HepG2 (cell line): ENCODE results near the gene ZNF444. TPM values are rescaled to one million over a fixed set of nuclear protein-coding genes. Genes with fewer than 3 reads are reported as not detected.

Experiments used
- BCL3 ChIP-seq: sonication (generic); formaldehyde crosslinking; IDR thresholded peaks from 2 replicates; pipeline ENCODE4 v1.5.1; 2020; ENCODE audit warnings: mild to moderate bottlenecking, missing genetic modification reagents, moderate library complexity
- CAMTA2 ChIP-seq: sonication (generic); formaldehyde crosslinking; IDR thresholded peaks from 2 replicates; pipeline ENCODE4 v1.4.0; 2020; ENCODE audit warnings: mild to moderate bottlenecking, missing genetic modification reagents, borderline replicate concordance
- GATAD1 ChIP-seq: IDR thresholded peaks from 2 replicates; pipeline ENCODE4 v1.6.1; 2016; ENCODE audit warnings: missing genetic modification reagents, missing compliant biosample characterization
- GPBP1L1 ChIP-seq: sonication (generic); formaldehyde crosslinking; IDR thresholded peaks from 2 replicates; pipeline ENCODE4 v1.5.0; 2020; ENCODE audit warnings: mild to moderate bottlenecking, missing genetic modification reagents
- KLF13 ChIP-seq: sonication (generic); formaldehyde crosslinking; IDR thresholded peaks from 2 replicates; pipeline ENCODE4 v1.4.0; 2020; ENCODE audit warnings: mild to moderate bottlenecking, missing genetic modification reagents
- LRRFIP1 ChIP-seq: sonication (generic); formaldehyde crosslinking; conservative IDR thresholded peaks from 2 replicates; pipeline ENCODE4 v1.4.0; 2020; ENCODE audit warnings: missing genetic modification reagents
- MEF2D ChIP-seq: sonication (generic); formaldehyde crosslinking; IDR thresholded peaks from 2 replicates; pipeline ENCODE4 v1.5.1; 2020; ENCODE audit warnings: mild to moderate bottlenecking, missing genetic modification reagents
- NR2F2 ChIP-seq: IDR thresholded peaks from 2 replicates; pipeline ENCODE4 v1.6.1; 2012; ENCODE audit warnings: low read depth, inconsistent platforms, borderline replicate concordance
- PCBP2 ChIP-seq: fragments of 200-400 bp; formaldehyde crosslinking; optimal IDR thresholded peaks from 2 replicates; pipeline ENCODE3; 2018; ENCODE audit warnings: low read length, low read depth; ENCODE audit not compliant: poor library complexity, severe bottlenecking
- SNAPC2 ChIP-seq: sonication (generic); formaldehyde crosslinking; IDR thresholded peaks from 2 replicates; pipeline ENCODE4 v1.8.1; 2022; ENCODE audit warnings: mild to moderate bottlenecking, missing genetic modification reagents
- SRSF4 ChIP-seq: fragments of 200-400 bp; formaldehyde crosslinking; IDR thresholded peaks from one replicate; pipeline ENCODE4 v1.6.1; 2018; ENCODE audit warnings: mild to moderate bottlenecking, low read depth, low read length, moderate library complexity; ENCODE audit not compliant: poor library complexity, severe bottlenecking
- TIGD3 ChIP-seq: sonication (generic); formaldehyde crosslinking; IDR thresholded peaks from 2 replicates; pipeline ENCODE4 v1.5.1; 2020; ENCODE audit warnings: mild to moderate bottlenecking, missing genetic modification reagents, borderline replicate concordance
- YEATS2 ChIP-seq: sonication (generic); formaldehyde crosslinking; IDR thresholded peaks from 2 replicates; pipeline ENCODE4 v1.4.0; 2020; ENCODE audit warnings: missing genetic modification reagents, borderline replicate concordance
- ZBTB43 ChIP-seq: sonication (generic); formaldehyde crosslinking; conservative IDR thresholded peaks from 2 replicates; pipeline ENCODE4 v1.4.0; 2020; ENCODE audit warnings: missing genetic modification reagents
- ZNF124 ChIP-seq: sonication (generic); formaldehyde crosslinking; IDR thresholded peaks from 2 replicates; pipeline ENCODE4 v1.4.0; 2020; ENCODE audit warnings: missing genetic modification reagents
- ZNF468 ChIP-seq: sonication (generic); formaldehyde crosslinking; IDR thresholded peaks from 2 replicates; pipeline ENCODE4 v1.8.0; 2022; ENCODE audit warnings: mild to moderate bottlenecking, moderate library complexity, missing genetic modification reagents
- ZNF530 ChIP-seq: sonication (generic); formaldehyde crosslinking; IDR thresholded peaks from 2 replicates; pipeline ENCODE4 v1.5.0; 2020; ENCODE audit warnings: low read depth, mild to moderate bottlenecking, missing genetic modification reagents
- ZNF709 ChIP-seq: sonication (generic); formaldehyde crosslinking; IDR thresholded peaks from 2 replicates; pipeline ENCODE4 v1.5.0; 2020; ENCODE audit warnings: mild to moderate bottlenecking, missing genetic modification reagents
- ZNF770 ChIP-seq: sonication (generic); formaldehyde crosslinking; IDR thresholded peaks from 2 replicates; pipeline ENCODE4 v1.5.0; 2020; ENCODE audit warnings: mild to moderate bottlenecking, missing genetic modification reagents
- ZNF839 ChIP-seq: sonication (generic); formaldehyde crosslinking; IDR thresholded peaks from 2 replicates; pipeline ENCODE4 v1.4.0; 2020; ENCODE audit warnings: missing genetic modification reagents, mild to moderate bottlenecking, borderline replicate concordance
- polyA plus RNA-seq, 8 experiments: library from polyadenylated mRNA; depleted of rRNA in 3 of 8; stranded (reverse) in 7 of 8; unstranded in 1 of 8; fragments of >200 nt; fragmentation: Illumina TruSeq in 4 of 8; extraction: Trizol in 4 of 8; gene quantifications; 2 replicates each; pipeline versions ENCODE4 v1.2.1 to v1.2.3, GENCODE V29; 2011 to 2016; ENCODE audit warnings: low read depth in 4 of 8, missing spikeins in 1 of 8, mixed read lengths in 1 of 8; ENCODE audit not compliant: insufficient read depth in 1 of 8
- total RNA-seq, 5 experiments: library from RNA; depleted of rRNA; stranded (reverse); fragments of >200 nt; fragmentation: Illumina TruSeq; extraction: Trizol; gene quantifications; 2 replicates each; pipeline ENCODE4 v1.2.3, GENCODE V29; 2016; ENCODE audit warnings: low read depth in 1 of 5

ZNF444 gene
- total and polyA plus RNA-seq, 2 of the 13 experiments (the other 11 are each of a cell fraction or from before 2014, with no cell fraction given): 27.4 to 30.3 TPM

GRCh38 chr19:56142897-56143434 is 1.9 kb downstream of the ZNF444 start (continued):
- TF ChIP-seq GPBP1L1 (CRISPR knock-in tag) (no peak), CAMTA2 (CRISPR knock-in tag) (no peak), LRRFIP1 (CRISPR knock-in tag) (no peak), PCBP2 (no peak), ZNF839 (CRISPR knock-in tag) (no peak), BCL3 (no peak), KLF13 (no peak), ZNF530 (CRISPR knock-in tag) (no peak), MEF2D (CRISPR knock-in tag) (no peak), SRSF4 (no peak), ZNF709 (CRISPR knock-in tag) (no peak), ZNF770 (CRISPR knock-in tag) (no peak), ZNF124 (CRISPR knock-in tag) (no peak), ZBTB43 (CRISPR knock-in tag) (peak; percentile 45; the same call in 1 of the 2 replicates), YEATS2 (no peak), NR2F2 (no peak), SNAPC2 (CRISPR knock-in tag) (no peak), ZNF468 (CRISPR knock-in tag) (no peak), TIGD3 (CRISPR knock-in tag) (no peak), GATAD1 (no peak; the same call in 1 of the 2 replicates)
